ENCODE results near the gene ACVR2A.

ACVR2A gene

GRCh38 chr2:147855316-147855715 is 10.5 kb downstream of the ACVR2A start:
- no peak overlapping the region for H3K4me3 ChIP-seq (ENCODE audit: low read depth, low read length)
- no peak for TF ChIP-seq CTCF (IDR thresholded peaks at IDR 0.05; ENCODE audit: low read depth, low read length)

GRCh38 chr2:147855977-147856376 is 11.1 kb downstream of the ACVR2A start:
- no peak overlapping the region for H3K4me3 ChIP-seq (ENCODE audit: low read depth, low read length)
- TF ChIP-seq CTCF (IDR thresholded peaks at IDR 0.05; ENCODE audit: low read depth, low read length) = no peak

- H3K4me3 ChIP-seq (ENCODE audit: low read depth, low read length) = no peak overlapping the region
- no peak for TF ChIP-seq CTCF (IDR thresholded peaks at IDR 0.05; ENCODE audit: low read depth, low read length)
Measured at GRCh38 chr2:147860009-147860408, 15.2 kb downstream of the ACVR2A start.

- no peak overlapping the region for H3K4me3 ChIP-seq (ENCODE audit: low read depth, low read length)
- TF ChIP-seq CTCF (IDR thresholded peaks at IDR 0.05; ENCODE audit: low read depth, low read length) = no peak
Measured at GRCh38 chr2:147862859-147863516, 18.2 kb downstream of the ACVR2A start.

- TF ChIP-seq CTCF (IDR thresholded peaks at IDR 0.05; ENCODE audit: low read depth, low read length) = no peak
- H3K4me3 ChIP-seq (ENCODE audit: low read depth, low read length) = no peak overlapping the region
Measured at GRCh38 chr2:147863835-147864234, 19.0 kb downstream of the ACVR2A start.

GRCh38 chr2:147865560-147865959 is 20.7 kb downstream of the ACVR2A start:
- H3K4me3 ChIP-seq (ENCODE audit: low read depth, low read length) = no peak overlapping the region
- no peak for TF ChIP-seq CTCF (IDR thresholded peaks at IDR 0.05; ENCODE audit: low read depth, low read length)

- H3K4me3 ChIP-seq (ENCODE audit: low read depth, low read length) = no peak overlapping the region
Measured at GRCh38 chr2:147867050-147867449, 22.2 kb downstream of the ACVR2A start.

More at GRCh38 chr2:147867050-147867449, 22.2 kb downstream of the ACVR2A start:
- TF ChIP-seq CTCF (IDR thresholded peaks at IDR 0.05; ENCODE audit: low read depth, low read length) = no peak
